ENCODE results near the gene VIM.

- TF ChIP-seq CTCF (IDR thresholded peaks at IDR 0.05) (no peak), POLR2AphosphoS5 (IDR thresholded peaks at IDR 0.05) (no peak)
These were observed 17.7 kb upstream of the VIM start for GRCh38 chr10:17210361-17210760.
